GM21619 (cell line): ENCODE data around the gene CNTNAP4.

Experiments used
- ATAC-seq: cut with Tn5 transposase; IDR thresholded peaks from one replicate; pipeline ENCODE4 v1.9.1; 2021; ENCODE audit not compliant: unreplicated experiment

Gene CNTNAP4

GRCh38 chr16:76303637-76304314 is 26.6 kb downstream of the CNTNAP4 start:
- no peak for ATAC-seq

- no peak for ATAC-seq
Observed at GRCh38 chr16:76309639-76310335, 32.6 kb downstream of the CNTNAP4 start.

GRCh38 chr16:76311260-76311659 is 34.1 kb downstream of the CNTNAP4 start:
- ATAC-seq = no peak

- ATAC-seq = no peak
Observed at GRCh38 chr16:76318565-76318964, 41.4 kb downstream of the CNTNAP4 start.

- ATAC-seq = no peak
Observed at GRCh38 chr16:76329106-76329505, 51.9 kb downstream of the CNTNAP4 start.

GRCh38 chr16:76335180-76335974 is 58.2 kb downstream of the CNTNAP4 start:
- no peak for ATAC-seq

DNA sequence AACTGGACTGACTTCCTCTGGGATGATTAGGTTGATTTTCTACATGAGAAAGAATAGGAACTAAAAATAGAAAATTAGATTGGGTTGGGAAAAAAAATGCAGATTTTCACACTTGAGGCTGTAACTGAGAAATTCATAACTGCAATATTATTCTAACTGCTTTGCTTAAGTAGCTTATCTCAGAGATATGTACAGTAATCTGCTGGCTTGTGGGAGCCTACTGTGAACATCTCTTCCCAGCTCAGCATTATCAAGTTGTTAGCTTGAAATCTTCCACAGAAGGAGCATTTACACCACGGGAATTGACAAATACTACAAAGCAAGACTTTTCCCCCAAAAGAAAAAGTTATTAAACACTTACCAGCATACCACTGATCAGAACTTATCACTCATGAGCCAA is 58.9 kb downstream of the CNTNAP4 start:
- ATAC-seq = no peak

GRCh38 chr16:76338472-76338871 is 61.3 kb downstream of the CNTNAP4 start:
- no peak for ATAC-seq

GRCh38 chr16:76343769-76344168 is 66.6 kb downstream of the CNTNAP4 start:
- ATAC-seq = no peak

DNA sequence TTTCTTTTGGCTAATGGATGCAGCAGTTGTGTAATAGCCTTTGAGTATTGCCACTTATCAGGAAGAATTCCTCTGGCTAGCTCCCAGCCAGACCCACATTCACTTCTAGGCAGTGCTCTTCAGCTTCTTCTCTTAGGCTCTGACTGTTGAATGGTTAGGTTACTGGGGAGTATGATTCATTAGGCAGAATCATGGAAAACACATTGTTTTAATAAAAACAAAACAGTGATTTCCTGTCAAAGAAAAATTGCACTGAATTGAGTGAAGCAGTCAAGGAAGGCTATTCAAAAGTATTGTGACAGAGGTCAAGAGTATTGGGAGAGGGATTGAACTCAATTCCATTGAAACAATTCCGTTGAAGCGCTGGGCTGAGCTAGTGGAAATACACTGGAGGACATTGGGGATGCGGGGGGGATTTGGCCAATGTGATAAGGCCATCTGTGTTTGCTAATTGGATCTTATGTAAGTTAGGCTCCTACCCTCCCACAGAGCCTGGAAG is 68.0 kb downstream of the CNTNAP4 start:
- no peak for ATAC-seq

DNA sequence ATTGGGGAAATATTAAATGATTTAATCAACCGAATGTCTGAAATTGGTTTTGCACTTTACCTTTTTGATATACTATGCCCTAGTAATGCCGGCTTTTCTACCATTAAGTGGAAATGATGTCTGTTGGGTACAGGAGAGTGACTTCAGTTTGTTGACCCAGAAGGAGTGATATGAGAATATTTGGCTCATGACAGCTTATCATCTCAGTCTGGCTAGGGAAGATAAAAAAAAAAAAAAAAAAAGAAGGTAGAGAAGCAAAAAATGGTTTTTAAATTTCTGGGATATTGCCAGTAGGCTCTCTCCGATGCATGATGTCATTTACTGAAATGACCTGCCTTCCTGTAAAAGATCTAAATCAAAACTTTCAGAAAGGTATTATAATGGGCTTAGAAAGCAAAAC is 69.0 kb downstream of the CNTNAP4 start:
- no peak for ATAC-seq

DNA sequence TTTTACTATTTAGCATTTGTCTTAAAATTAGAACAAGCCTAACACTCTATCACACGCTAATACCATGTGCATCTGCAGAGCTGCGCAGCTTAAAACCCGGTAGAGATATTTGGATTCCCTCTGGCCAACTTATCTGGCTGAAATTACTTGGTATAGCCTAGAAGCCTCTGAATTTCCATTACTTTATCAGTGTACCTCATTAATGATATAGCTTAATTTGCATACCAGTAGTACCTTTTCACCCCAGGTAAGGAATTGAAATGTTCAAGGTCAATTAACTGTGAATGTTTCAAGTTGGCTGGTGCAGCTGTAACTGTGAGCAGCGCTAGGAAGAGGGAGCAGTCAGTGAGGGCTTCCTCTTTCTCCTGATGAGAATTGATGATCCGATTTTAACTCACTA is 74.2 kb downstream of the CNTNAP4 start:
- no peak for ATAC-seq

DNA sequence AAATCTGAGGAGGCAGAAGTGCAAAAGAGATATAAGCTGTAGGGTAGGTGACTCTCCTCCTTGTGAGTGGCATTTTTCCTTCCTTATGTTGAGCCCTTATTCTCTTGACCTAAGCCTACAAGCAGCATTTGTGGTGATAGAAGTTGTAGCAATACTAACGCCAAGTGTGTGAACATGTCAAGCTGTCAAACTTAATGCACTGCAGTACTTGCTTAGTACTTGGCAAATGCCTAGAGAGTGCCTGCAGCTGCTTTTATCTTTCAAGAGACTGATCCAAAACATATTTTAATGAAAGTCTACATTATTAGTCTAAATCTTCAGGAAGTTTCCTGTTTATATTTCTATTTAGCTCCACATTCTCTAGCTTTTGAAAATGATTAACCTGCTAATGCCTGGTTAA is 83.2 kb downstream of the CNTNAP4 start:
- ATAC-seq = no peak

DNA sequence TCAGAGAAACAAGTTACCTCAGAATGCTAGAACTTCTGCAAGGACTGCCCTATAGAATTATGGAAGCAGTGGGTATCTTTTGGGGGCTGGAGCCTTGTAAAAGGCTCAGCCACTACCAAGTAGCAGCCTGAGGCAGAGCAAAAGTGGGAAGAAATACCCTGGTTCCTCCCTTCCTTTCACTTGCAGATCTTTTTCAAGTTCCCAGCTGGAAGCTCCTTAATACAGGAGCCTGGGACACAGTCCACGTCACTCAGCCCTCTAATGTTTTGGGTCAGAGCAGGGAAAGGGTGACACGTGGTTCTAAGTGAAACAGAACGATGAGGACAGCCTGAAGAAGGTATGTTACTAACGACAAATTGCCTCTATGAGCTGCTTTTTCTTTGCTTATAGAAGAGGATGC is 93.1 kb downstream of the CNTNAP4 start:
- ATAC-seq = no peak

DNA sequence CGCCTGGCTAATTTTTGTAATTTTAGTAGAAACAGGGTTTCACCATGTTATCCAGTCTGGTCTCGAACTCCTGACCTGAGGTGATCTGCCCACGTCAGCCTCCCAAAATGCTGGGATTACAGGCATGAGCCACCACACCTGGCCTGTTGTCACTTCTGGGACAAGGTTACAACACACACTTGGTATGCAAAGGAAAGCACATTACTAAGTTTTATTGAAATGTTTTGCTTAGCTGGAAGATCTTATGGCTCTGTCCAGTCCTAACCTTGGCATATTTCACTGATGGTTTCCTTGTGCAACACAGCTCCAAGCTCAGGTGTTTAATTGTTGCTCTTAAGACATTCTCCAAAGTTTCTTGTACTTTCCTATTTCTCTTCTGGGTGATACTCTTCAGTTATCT is 94.2 kb downstream of the CNTNAP4 start:
- ATAC-seq = no peak

GRCh38 chr16:76373998-76374397 is 96.8 kb downstream of the CNTNAP4 start:
- ATAC-seq = no peak

- ATAC-seq = no peak
Observed at GRCh38 chr16:76376988-76377387, 99.8 kb downstream of the CNTNAP4 start.

- ATAC-seq = no peak
Observed at GRCh38 chr16:76378020-76378419, 100.8 kb downstream of the CNTNAP4 start.

GRCh38 chr16:76381096-76381495 is 103.9 kb downstream of the CNTNAP4 start:
- no peak for ATAC-seq

DNA sequence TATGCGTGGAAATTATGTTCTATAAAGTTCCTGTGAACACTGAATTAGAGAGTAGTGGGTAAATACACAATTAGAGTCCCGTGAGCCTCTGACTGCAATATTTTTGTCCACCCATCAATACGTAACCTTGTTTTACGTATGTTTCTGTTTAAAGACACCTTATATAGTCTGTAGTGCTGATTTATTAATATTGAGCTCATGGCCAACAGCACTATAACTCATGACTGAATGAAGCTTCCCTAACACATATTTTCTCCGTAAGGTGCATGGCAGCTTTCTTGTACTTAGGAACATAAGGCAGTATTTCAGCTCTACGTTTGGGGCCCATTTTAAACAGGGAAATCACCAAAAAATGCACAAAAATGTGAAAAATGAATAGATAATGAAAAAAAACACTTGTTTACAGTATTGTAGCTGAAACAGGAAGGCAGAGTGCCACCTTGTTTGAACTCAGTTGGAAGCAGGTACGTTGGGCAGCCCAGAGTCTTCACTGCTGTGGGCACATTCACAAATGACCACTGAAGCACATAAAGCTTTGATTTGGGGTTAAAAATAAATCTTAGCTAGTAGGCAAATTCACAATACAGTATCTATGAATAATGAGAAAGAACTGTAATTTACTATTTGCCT is 108.5 kb downstream of the CNTNAP4 start:
- ATAC-seq = no peak

DNA sequence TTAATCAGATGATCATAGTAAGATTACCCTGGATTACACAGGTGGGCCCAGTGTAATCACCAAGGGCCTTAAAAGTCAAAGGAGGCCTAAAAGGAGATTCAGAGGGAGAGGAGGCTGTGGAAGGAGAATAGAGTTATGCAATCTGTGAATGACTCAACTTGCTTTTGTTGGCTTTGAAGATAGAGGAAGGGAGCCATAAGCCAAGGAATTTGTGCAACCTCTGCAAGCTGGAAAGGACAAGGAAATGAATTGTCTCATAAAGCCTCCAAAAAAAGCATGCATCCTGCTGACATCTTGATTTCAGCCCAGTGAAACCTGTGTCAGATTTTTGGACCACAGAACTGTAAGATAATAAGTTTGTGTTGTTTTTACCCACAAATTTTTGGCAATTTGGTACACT is 109.6 kb downstream of the CNTNAP4 start:
- no peak for ATAC-seq
